ENCODE measurements around the gene NHEJ1. TPM values are rescaled to one million over a fixed set of nuclear protein-coding genes. Genes with fewer than 3 reads are reported as not detected.

NHEJ1 gene
- total RNA-seq, 2 experiments from 2014 or later, result 12.7 to 14.3 TPM

DNA sequence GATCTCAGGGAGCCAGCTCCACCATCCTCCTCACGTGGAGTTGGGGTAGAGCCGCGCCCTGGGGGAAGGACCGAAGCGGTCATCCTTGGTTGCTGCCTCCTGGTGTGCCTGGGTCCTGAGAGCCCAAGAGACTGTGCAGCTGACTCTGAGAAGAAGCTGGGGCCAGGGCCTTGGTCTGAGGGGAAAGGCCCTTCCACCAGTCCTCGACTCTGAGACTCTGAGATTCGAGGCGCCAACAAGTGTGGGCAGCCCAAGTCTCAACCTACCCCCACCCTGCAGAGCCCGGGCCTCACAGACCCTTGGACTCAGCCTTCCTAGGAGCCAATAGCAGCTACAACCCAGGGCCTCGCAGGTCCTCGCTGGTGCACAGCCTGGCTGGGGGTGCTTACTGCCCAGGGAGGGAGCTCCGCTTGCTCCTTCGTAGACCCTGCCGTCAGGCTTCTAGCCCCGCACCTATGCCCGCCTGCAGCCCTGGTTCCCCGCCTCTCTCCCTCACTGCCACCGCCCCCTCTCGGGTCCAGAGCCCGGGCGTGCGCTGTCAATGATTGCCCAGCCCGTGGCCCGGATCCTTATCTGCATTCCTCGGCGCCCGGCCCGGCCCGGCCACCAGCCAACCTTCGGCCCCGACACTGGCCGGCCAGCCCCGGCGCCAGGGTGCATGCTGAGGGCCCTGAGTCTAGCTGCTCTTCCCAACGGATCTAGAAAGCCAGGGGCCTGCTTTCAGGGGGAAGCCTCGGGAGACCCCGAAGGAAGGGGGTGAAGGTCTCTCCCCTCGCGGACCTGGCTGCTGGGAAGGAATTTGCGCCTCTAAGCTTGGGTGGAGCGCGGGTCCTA lies 101.9 kb downstream of the NHEJ1 start:
- H3K4me2 ChIP-seq (ENCODE audit: low read length), result no peak overlapping the region
- no peak overlapping the region for H3K4me3 ChIP-seq (ENCODE audit: low read depth, low read length, poor library complexity, severe bottlenecking)
- H3K9me2 ChIP-seq (ENCODE audit: insufficient read depth, low read length), result no peaks in the 10 kb centered on the region
- no peaks in the 10 kb centered on the region for H4K20me1 ChIP-seq (ENCODE audit: insufficient read depth, low read length)
- ChIA-PET CTCF (ENCODE audit: unreplicated experiment) (interaction anchor here (0.8 to 1.1 kb wide), 2 partner anchors 63 to 95 kb away, joined by 3 to 4 read pairs; no protein-coding TSS in a partner anchor), POLR2A (no interaction called here)
- TF ChIP-seq EZH2phosphoT487 (IDR thresholded peaks at IDR 0.05; ENCODE audit: borderline replicate concordance, low read depth, low read length), result no peak
- TF ChIP-seq, protein P1, sequence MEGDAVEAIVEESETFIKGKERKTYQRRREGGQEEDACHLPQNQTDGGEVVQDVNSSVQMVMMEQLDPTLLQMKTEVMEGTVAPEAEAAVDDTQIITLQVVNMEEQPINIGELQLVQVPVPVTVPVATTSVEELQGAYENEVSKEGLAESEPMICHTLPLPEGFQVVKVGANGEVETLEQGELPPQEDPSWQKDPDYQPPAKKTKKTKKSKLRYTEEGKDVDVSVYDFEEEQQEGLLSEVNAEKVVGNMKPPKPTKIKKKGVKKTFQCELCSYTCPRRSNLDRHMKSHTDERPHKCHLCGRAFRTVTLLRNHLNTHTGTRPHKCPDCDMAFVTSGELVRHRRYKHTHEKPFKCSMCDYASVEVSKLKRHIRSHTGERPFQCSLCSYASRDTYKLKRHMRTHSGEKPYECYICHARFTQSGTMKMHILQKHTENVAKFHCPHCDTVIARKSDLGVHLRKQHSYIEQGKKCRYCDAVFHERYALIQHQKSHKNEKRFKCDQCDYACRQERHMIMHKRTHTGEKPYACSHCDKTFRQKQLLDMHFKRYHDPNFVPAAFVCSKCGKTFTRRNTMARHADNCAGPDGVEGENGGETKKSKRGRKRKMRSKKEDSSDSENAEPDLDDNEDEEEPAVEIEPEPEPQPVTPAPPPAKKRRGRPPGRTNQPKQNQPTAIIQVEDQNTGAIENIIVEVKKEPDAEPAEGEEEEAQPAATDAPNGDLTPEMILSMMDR (conservative IDR thresholded peaks at IDR 0.05; ENCODE audit: low read length), result no peak
- no peak for DNase-seq (ENCODE audit: low spot score)
- H2AFZ ChIP-seq (ENCODE audit: low read length), result no peak overlapping the region
- no TSS peak for BruUV-seq (replicated peaks)
- H3K27ac ChIP-seq (ENCODE audit: low read depth, low read length, poor library complexity, severe bottlenecking), result no peak overlapping the region
- no peaks in the 10 kb centered on the region for H3K9me3 ChIP-seq (ENCODE audit: low read length)
- intact Hi-C loops (cut with micrococcal nuclease; ENCODE audit: unreplicated experiment), result loop anchor here (1.0 to 5.0 kb wide), 4 partner anchors 44 to 236 kb away; no protein-coding TSS in a partner anchor
- H3K4me1 ChIP-seq (ENCODE audit: insufficient read depth, low read length, poor library complexity, severe bottlenecking), result no peaks in the 10 kb centered on the region
- no peaks in the 10 kb centered on the region for H3K79me2 ChIP-seq (ENCODE audit: insufficient read depth, low read depth, low read length)
- H3K36me3 ChIP-seq (ENCODE audit: insufficient read depth, low read length), result no peaks in the 10 kb centered on the region

DNA sequence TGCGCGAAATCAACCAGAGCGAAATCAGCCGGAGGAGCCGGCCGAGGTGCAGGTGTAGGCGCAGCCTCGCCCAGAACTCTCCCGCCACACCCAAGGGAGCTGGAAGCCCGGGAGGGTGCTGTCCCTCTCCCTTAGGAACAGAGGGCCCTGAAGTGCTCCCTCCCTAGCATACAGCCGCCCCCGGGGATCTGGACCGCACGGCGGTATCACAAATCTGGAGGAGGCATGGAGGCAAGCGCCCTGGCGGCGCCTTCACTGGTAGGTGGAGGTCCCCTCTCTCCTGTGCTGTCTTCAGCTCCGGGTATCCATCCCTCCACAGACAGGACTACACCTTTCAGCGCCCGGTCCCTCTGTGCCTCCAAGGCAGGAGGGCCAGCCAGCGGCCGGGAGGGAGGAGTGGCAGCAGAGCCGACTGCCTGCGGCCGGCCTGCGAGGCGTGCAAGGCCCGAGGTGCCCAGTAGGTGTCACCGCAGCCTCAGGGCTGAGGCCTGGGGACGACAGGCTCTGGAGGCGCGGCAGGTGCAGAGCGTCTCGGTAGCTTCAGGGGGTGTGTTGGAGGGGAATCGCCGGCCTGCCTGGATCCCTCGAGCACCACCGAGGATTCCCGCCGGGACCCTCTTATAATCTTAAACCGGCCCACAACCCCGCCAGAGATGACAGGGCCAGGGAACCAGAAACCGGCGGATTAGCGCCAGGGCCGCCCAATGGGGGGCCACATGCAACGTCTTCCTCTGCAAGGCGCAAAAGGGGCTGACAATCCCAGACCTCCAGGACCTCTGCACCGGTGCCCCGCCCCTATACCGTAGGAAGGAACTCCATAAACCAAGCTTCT lies 102.7 kb downstream of the NHEJ1 start:
- no peak overlapping the region for H2AFZ ChIP-seq (ENCODE audit: low read length)
- no peak overlapping the region for H3K27ac ChIP-seq (ENCODE audit: low read depth, low read length, poor library complexity, severe bottlenecking)
- CTCF ChIA-PET (ENCODE audit: unreplicated experiment), result interaction anchor here (0.8 to 1.1 kb wide), 2 partner anchors 64 to 96 kb away, joined by 3 to 4 read pairs; no protein-coding TSS in a partner anchor
- no peak overlapping the region for H3K4me2 ChIP-seq (ENCODE audit: low read length)
- no peaks in the 10 kb centered on the region for H3K9me2 ChIP-seq (ENCODE audit: insufficient read depth, low read length)
- no TSS peak for BruUV-seq (replicated peaks)
- no peaks in the 10 kb centered on the region for H3K79me2 ChIP-seq (ENCODE audit: insufficient read depth, low read depth, low read length)
- no peaks in the 10 kb centered on the region for H3K36me3 ChIP-seq (ENCODE audit: insufficient read depth, low read length)
- DNase-seq (ENCODE audit: low spot score), result peak; percentile 74
- no peak overlapping the region for H3K4me3 ChIP-seq (ENCODE audit: low read depth, low read length, poor library complexity, severe bottlenecking)
- H4K20me1 ChIP-seq (ENCODE audit: insufficient read depth, low read length), result no peaks in the 10 kb centered on the region
- H3K9me3 ChIP-seq (ENCODE audit: low read length), result no peaks in the 10 kb centered on the region
- no peak for TF ChIP-seq EZH2phosphoT487 (IDR thresholded peaks at IDR 0.05; ENCODE audit: borderline replicate concordance, low read depth, low read length)
- TF ChIP-seq, protein P1 (conservative IDR thresholded peaks at IDR 0.05; ENCODE audit: low read length), result peak; percentile 84
- POLR2A ChIA-PET, result no interaction called here
- intact Hi-C loops (cut with micrococcal nuclease; ENCODE audit: unreplicated experiment), result loop anchor here (1.0 to 5.0 kb wide), 4 partner anchors 44 to 237 kb away; no protein-coding TSS in a partner anchor
- no peaks in the 10 kb centered on the region for H3K4me1 ChIP-seq (ENCODE audit: insufficient read depth, low read length, poor library complexity, severe bottlenecking)
